Measurements from ENCODE around the gene KCNAB1. TPM values are rescaled to one million over a fixed set of nuclear protein-coding genes. Genes with fewer than 3 reads are reported as not detected.

The KCNAB1 gene
- total and polyA plus RNA-seq, 2 donors (not counting 1 experiment from before 2014, with no cell fraction given) = not detected

DNA sequence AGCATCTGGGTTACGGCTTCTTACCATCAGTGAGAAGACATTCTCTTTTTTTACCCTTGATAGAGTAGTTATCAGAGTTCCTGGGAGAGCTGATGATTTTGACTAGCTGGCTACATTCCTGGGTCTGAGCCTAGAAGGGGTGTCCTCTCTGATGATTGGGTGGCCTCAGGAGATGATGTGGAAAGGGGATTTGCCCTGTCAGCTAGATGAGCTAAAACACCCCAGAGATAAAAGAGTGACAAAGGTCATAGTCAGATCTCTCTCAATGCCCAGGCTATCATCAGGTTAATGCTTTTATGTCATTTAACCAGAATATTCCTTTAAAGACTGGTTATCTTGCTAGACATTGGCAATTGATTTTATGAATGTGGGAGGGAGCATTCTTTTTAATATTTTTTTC lies 130.2 kb downstream of the KCNAB1 start:
- H3K4me3 ChIP-seq (ENCODE audit: control extremely low read depth in 1 of 5, extremely low read depth in 1 of 5, insufficient read depth in 1 of 5, low read depth in 2 of 5, low read length in 4 of 5) = no peak overlapping the region
- no peak overlapping the region for H3K9ac ChIP-seq (ENCODE audit: low read length)
- no CpG with 5 or more reads among the region's 1 CpG for whole genome bisulfite sequencing (ENCODE audit: insufficient coverage)
- Mint-ChIP-seq H3K27me3 (peaks cover 20% of the 10 kb centered on the region), H3K27ac (no peak overlapping the region), H3K4me1 (no peaks in the 10 kb centered on the region), H3K4me3 (no peak overlapping the region), H3K9me3 (ENCODE audit: insufficient read depth) (no peaks in the 10 kb centered on the region)
- CTCF ChIA-PET = no interaction called here
- POLR2A ChIA-PET = no interaction called here
- H4K20me1 ChIP-seq (ENCODE audit: control insufficient read depth, insufficient read depth, low read length, poor library complexity, severe bottlenecking) = no peaks in the 10 kb centered on the region
- TF ChIP-seq, protein P1, sequence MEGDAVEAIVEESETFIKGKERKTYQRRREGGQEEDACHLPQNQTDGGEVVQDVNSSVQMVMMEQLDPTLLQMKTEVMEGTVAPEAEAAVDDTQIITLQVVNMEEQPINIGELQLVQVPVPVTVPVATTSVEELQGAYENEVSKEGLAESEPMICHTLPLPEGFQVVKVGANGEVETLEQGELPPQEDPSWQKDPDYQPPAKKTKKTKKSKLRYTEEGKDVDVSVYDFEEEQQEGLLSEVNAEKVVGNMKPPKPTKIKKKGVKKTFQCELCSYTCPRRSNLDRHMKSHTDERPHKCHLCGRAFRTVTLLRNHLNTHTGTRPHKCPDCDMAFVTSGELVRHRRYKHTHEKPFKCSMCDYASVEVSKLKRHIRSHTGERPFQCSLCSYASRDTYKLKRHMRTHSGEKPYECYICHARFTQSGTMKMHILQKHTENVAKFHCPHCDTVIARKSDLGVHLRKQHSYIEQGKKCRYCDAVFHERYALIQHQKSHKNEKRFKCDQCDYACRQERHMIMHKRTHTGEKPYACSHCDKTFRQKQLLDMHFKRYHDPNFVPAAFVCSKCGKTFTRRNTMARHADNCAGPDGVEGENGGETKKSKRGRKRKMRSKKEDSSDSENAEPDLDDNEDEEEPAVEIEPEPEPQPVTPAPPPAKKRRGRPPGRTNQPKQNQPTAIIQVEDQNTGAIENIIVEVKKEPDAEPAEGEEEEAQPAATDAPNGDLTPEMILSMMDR (IDR thresholded peaks at IDR 0.05) = no peak
- no peak for TF ChIP-seq EZH2 (IDR thresholded peaks at IDR 0.05; ENCODE audit: borderline replicate concordance, insufficient read depth, low read depth, low read length, poor library complexity, severe bottlenecking)
- peaks cover 0 to 2% (median 0%) of the 10 kb centered on the region in 4 experiments for H3K27me3 ChIP-seq (replicated peaks in 1 of 4; ENCODE audit: control extremely low read depth in 1 of 4, control insufficient read depth in 3 of 4, insufficient read depth in 4 of 4, low read length in 3 of 4)
- DNase-seq = no peak
- intact Hi-C loops (cut with micrococcal nuclease) = no loop called here
- no peak overlapping the region for H3K4me2 ChIP-seq (replicated peaks; ENCODE audit: low read depth, low read length, poor library complexity, severe bottlenecking)
- no peak overlapping the region for H2AFZ ChIP-seq (ENCODE audit: insufficient read depth, low read depth, low read length, poor library complexity, severe bottlenecking)
- no peak overlapping the region for H3K27ac ChIP-seq (ENCODE audit: low read length in 2 of 2)
- H3K79me2 ChIP-seq (ENCODE audit: control insufficient read depth, insufficient read depth, low read length) = no peaks in the 10 kb centered on the region
- H3K4me1 ChIP-seq (ENCODE audit: control insufficient read depth in 2 of 2, insufficient read depth in 2 of 2, low read length in 2 of 2) = no peaks in the 10 kb centered on the region
- ATAC-seq (ENCODE audit: low read depth) = no peak
- H3K36me3 ChIP-seq (replicated peaks in 1 of 2; ENCODE audit: control extremely low read depth in 1 of 2, control insufficient read depth in 1 of 2, extremely low read depth in 1 of 2, insufficient read depth in 2 of 2, low read length in 1 of 2) = no peaks in the 10 kb centered on the region
- no peaks in the 10 kb centered on the region for H3K9me3 ChIP-seq (ENCODE audit: control extremely low read depth in 1 of 3, control insufficient read depth in 2 of 3, insufficient read depth in 1 of 3, low read length in 2 of 3)

DNA sequence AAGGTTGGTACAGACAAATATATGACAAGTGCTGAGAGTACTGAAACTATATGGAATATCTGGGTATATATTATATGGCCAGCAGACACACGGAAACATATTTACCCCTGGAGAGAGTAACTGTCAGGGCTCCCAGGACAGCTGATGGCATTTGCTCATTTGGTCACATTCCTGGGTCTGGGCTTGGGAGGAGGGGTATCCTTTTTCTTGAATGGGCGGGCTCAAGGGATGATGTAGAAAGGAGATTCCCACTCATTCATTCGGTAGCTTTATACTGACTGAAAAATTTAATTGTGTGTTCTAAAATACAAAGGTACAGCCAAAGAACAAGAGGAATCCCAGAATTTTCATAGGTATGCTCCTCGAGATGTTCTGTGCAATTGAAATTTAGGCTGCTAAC lies 131.0 kb downstream of the KCNAB1 start:
- Mint-ChIP-seq H3K4me1 (no peaks in the 10 kb centered on the region), H3K4me3 (no peak overlapping the region), H3K27me3 (peaks cover 17% of the 10 kb centered on the region), H3K27ac (no peak overlapping the region), H3K9me3 (ENCODE audit: insufficient read depth) (no peaks in the 10 kb centered on the region)
- ATAC-seq (ENCODE audit: low read depth) (no peak), DNase-seq (no peak)
- 100% methylated on average over 1 of the region's 4 CpGs for WGBS (ENCODE audit: insufficient coverage)
- no peaks in the 10 kb centered on the region for H4K20me1 ChIP-seq (ENCODE audit: control insufficient read depth, insufficient read depth, low read length, poor library complexity, severe bottlenecking)
- H2AFZ ChIP-seq (ENCODE audit: insufficient read depth, low read depth, low read length, poor library complexity, severe bottlenecking) = no peak overlapping the region
- peaks cover 0 to 2% (median 0%) of the 10 kb centered on the region in 4 experiments for H3K27me3 ChIP-seq (replicated peaks in 1 of 4; ENCODE audit: control extremely low read depth in 1 of 4, control insufficient read depth in 3 of 4, insufficient read depth in 4 of 4, low read length in 3 of 4)
- H3K4me3 ChIP-seq (ENCODE audit: control extremely low read depth in 1 of 5, extremely low read depth in 1 of 5, insufficient read depth in 1 of 5, low read depth in 2 of 5, low read length in 4 of 5) = no peak overlapping the region
- intact Hi-C loops (cut with micrococcal nuclease) = no loop called here
- ChIA-PET POLR2A (no interaction called here), CTCF (no interaction called here)
- no peak overlapping the region for H3K27ac ChIP-seq (ENCODE audit: low read length in 2 of 2)
- no peaks in the 10 kb centered on the region for H3K9me3 ChIP-seq (ENCODE audit: control extremely low read depth in 1 of 3, control insufficient read depth in 2 of 3, insufficient read depth in 1 of 3, low read length in 2 of 3)
- H3K4me2 ChIP-seq (replicated peaks; ENCODE audit: low read depth, low read length, poor library complexity, severe bottlenecking) = no peak overlapping the region
- no peaks in the 10 kb centered on the region for H3K36me3 ChIP-seq (replicated peaks in 1 of 2; ENCODE audit: control extremely low read depth in 1 of 2, control insufficient read depth in 1 of 2, extremely low read depth in 1 of 2, insufficient read depth in 2 of 2, low read length in 1 of 2)
- TF ChIP-seq, protein P1 (IDR thresholded peaks at IDR 0.05) = no peak
- TF ChIP-seq EZH2 (IDR thresholded peaks at IDR 0.05; ENCODE audit: borderline replicate concordance, insufficient read depth, low read depth, low read length, poor library complexity, severe bottlenecking) = no peak
- no peaks in the 10 kb centered on the region for H3K79me2 ChIP-seq (ENCODE audit: control insufficient read depth, insufficient read depth, low read length)
- no peaks in the 10 kb centered on the region for H3K4me1 ChIP-seq (ENCODE audit: control insufficient read depth in 2 of 2, insufficient read depth in 2 of 2, low read length in 2 of 2)
- no peak overlapping the region for H3K9ac ChIP-seq (ENCODE audit: low read length)

All from B cell (primary cell).